OCI-LY1 (cell line): ENCODE data around the gene CLTB.

Source experiments
- EZH2 ChIP-seq: fragments of 200-600 bp; sonication (generic), shearing (Covaris generic); IDR thresholded peaks from 2 replicates; pipeline ENCODE4 v1.8.0; 2017; ENCODE audit warnings: borderline replicate concordance, mixed run types, mild to moderate bottlenecking, antibody characterized with exemption, low read length, moderate library complexity, mixed read lengths
- TF ChIP-seq, protein P1 (sequence below): fragments of 200-600 bp; sonication (generic), shearing (Covaris generic); IDR thresholded peaks from 2 replicates; pipeline ENCODE4 v1.5.1; 2017; ENCODE audit warnings: mild to moderate bottlenecking, antibody characterized with exemption, low read length, moderate library complexity, mixed read lengths

DNA sequence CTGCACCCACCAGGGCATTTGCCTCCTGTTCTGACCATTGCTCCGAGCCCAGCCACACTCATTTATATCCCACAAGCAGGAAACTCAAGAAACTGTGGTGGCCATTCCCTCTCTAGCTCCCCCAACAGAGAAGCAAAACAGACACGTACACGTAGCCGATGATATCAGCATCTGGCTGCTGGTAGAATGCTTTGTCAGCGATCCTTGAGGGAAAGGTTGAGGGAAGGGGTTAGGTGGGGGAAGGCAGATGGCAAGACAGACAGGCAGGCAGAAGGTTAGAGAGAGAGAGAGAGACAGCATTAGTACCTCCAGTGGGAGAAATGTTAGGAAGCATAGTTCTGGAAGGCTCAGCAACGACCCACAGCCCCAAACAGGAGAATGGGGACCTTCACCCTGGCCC lies 20.0 kb downstream of the CLTB start:
- TF ChIP-seq, protein P1, sequence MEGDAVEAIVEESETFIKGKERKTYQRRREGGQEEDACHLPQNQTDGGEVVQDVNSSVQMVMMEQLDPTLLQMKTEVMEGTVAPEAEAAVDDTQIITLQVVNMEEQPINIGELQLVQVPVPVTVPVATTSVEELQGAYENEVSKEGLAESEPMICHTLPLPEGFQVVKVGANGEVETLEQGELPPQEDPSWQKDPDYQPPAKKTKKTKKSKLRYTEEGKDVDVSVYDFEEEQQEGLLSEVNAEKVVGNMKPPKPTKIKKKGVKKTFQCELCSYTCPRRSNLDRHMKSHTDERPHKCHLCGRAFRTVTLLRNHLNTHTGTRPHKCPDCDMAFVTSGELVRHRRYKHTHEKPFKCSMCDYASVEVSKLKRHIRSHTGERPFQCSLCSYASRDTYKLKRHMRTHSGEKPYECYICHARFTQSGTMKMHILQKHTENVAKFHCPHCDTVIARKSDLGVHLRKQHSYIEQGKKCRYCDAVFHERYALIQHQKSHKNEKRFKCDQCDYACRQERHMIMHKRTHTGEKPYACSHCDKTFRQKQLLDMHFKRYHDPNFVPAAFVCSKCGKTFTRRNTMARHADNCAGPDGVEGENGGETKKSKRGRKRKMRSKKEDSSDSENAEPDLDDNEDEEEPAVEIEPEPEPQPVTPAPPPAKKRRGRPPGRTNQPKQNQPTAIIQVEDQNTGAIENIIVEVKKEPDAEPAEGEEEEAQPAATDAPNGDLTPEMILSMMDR = no peak
- no peak for TF ChIP-seq EZH2
